Lower lobe of right lung (tissue), 2 donors: Measurements from ENCODE around the gene KIF13A. TPM values are rescaled to one million over a fixed set of nuclear protein-coding genes. Genes with fewer than 3 reads are reported as not detected.
A peak's percentile ranks its signal among the peaks of the same experiment; 100 is the strongest.

Experiments
- ATAC-seq, 2 donors: fragments of 200-7000 bp; cut with Tn5 transposase; one replicate each; pipeline ENCODE4 v1.9.1; 2020 to 2022; ENCODE audit warnings: mild to moderate bottlenecking in 2 of 2, moderate library complexity in 2 of 2
- DNase-seq: peaks from one replicate; pipeline ENCODE4 v3.0.0-alpha.2; 2020
- H3K27ac ChIP-seq: fragments of 200-600 bp; one replicate; pipeline ENCODE4 v1.8.0; 2022
- H3K27me3 ChIP-seq: fragments of 200-600 bp; one replicate; pipeline ENCODE4 v1.8.0; 2022; ENCODE audit warnings: low read depth
- H3K36me3 ChIP-seq: fragments of 200-600 bp; one replicate; pipeline ENCODE4 v1.8.0; 2022; ENCODE audit warnings: mild to moderate bottlenecking
- H3K4me1 ChIP-seq: fragments of 200-600 bp; one replicate; pipeline ENCODE4 v1.8.0; 2022
- H3K4me3 ChIP-seq: fragments of 200-600 bp; one replicate; pipeline ENCODE4 v1.8.0; 2022; ENCODE audit warnings: mild to moderate bottlenecking
- H3K9me3 ChIP-seq: fragments of 200-600 bp; one replicate; pipeline ENCODE4 v1.8.0; 2022
- intact Hi-C: fragments of 100-400 bp; cut with DNase I; formaldehyde crosslinking; loops from one replicate; pipeline ENCODE4 v1.11.0; 2022
- total RNA-seq: library from RNA; stranded (reverse); fragmentation: NEBNext Ultra II Directional; extraction: Animal tissue kit (Norgen Biotek cat#: 25700); gene quantifications from one replicate; pipeline ENCODE4 v1.2.1, GENCODE V29; 2021
- TF ChIP-seq, protein P1 (sequence below): fragments of 200-600 bp; IDR thresholded peaks from one replicate; pipeline ENCODE4 v1.8.0; 2022; ENCODE audit warnings: antibody characterized with exemption, mild to moderate bottlenecking
- donor health status: DM: no; HTN: yes; CAD: no; lungs with severe emphysema.

Gene KIF13A
- total RNA-seq, 1 donor from 2014 or later = 55.2 TPM

DNA sequence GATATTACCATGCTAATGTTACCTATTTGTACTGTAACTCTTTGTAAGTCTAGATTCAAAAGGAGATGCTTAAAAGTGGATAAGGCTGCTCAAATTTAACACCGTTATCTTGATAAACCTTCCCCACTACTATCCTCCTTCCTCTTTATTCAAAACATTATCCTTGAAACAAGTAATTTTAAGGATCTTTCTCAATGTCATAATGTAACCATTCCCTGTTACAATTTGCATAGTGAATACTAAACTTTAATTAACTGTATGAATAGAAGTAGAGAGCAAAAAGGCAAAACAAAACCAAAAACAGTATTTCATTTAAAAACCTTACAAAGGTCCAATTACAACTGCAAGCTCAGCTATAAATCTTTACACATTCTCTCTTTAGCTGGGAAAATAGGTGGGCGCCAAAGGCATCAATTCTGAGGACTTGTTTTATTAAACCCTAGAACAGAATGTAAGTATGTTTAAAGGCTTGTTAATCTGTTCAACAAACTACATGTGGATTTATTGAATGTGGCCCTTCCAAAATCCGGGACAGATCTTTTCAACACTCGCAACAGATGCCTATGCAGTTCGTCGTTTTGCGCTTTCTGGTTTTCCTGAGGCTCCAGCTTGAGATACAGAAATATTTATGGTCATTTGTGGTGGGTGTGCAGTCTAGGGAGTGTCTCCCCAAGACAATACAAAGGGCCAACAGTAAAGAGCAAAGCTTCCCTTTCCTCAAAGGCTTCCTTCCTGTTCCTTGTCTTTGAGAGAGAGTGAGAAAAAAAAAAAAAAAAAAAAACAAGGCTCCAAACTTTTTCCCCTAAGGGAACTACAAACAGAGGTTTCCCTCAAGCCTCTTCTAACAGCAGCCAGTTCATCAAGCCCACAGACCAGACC lies 15.1 kb downstream of the KIF13A start:
- Histone ChIP-seq H3K9me3 (no peaks in the 10 kb centered on the region), H3K4me1 (peaks cover 53% of the 10 kb centered on the region), H3K4me3 (no peak overlapping the region), H3K27me3 (no peaks in the 10 kb centered on the region), H3K27ac (no peak overlapping the region), H3K36me3 (no peaks in the 10 kb centered on the region)
- intact Hi-C loops = no loop called here
- ATAC-seq = no peak
- TF ChIP-seq, protein P1, sequence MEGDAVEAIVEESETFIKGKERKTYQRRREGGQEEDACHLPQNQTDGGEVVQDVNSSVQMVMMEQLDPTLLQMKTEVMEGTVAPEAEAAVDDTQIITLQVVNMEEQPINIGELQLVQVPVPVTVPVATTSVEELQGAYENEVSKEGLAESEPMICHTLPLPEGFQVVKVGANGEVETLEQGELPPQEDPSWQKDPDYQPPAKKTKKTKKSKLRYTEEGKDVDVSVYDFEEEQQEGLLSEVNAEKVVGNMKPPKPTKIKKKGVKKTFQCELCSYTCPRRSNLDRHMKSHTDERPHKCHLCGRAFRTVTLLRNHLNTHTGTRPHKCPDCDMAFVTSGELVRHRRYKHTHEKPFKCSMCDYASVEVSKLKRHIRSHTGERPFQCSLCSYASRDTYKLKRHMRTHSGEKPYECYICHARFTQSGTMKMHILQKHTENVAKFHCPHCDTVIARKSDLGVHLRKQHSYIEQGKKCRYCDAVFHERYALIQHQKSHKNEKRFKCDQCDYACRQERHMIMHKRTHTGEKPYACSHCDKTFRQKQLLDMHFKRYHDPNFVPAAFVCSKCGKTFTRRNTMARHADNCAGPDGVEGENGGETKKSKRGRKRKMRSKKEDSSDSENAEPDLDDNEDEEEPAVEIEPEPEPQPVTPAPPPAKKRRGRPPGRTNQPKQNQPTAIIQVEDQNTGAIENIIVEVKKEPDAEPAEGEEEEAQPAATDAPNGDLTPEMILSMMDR = no peak
- DNase-seq = no peak

DNA sequence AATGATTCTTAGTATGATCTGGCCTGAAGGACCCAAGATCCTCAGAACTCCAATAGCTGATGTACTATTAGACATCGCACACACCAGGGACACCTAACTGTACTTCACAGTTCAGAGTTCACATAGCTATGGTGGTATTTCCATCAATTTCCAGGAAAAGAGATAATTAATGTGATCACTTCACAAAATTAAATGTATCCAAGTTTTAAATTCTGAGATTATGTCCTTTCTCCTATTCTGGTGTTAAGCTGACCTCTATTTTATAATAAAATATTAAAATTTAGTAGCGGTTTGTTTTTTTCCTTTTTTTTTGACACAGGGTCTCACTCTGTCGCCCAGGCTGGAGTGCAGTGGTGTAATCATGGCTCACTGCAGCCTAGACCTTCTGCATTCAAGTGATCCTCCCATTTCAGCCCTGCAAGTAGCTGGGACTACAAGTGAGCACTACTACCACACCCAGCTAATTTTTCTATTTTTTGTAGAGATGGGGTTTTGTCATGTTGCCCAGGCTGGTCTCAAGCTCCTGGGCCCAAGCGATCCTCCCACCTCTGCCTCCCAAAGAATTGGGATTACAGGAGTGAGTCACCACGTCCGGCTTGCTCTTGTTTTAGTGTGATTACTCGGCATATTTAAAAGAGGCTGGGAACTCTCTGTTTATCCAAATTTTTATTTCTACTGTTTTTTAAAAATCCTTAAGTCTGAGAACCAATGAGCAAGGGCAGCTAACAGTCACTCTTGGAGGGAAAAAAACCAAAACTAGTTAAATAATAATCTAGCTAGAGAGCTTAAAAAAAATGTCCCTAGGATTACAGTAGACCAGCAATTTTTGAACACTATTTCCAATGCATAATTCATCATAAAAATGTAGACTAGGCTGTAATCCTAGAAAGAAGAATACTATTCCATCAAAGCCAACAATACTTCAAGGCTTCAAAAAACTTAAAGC lies 16.0 kb downstream of the KIF13A start:
- ATAC-seq (peak in 1 of 2 donors; percentile 32), DNase-seq (no peak)
- H3K4me1 ChIP-seq = peaks cover 53% of the 10 kb centered on the region
- intact Hi-C loops = no loop called here
- H3K9me3 ChIP-seq = no peaks in the 10 kb centered on the region
- H3K27ac ChIP-seq = no peak overlapping the region
- H3K4me3 ChIP-seq = no peak overlapping the region
- H3K36me3 ChIP-seq = no peaks in the 10 kb centered on the region
- TF ChIP-seq, protein P1 = no peak
- H3K27me3 ChIP-seq = no peaks in the 10 kb centered on the region

DNA sequence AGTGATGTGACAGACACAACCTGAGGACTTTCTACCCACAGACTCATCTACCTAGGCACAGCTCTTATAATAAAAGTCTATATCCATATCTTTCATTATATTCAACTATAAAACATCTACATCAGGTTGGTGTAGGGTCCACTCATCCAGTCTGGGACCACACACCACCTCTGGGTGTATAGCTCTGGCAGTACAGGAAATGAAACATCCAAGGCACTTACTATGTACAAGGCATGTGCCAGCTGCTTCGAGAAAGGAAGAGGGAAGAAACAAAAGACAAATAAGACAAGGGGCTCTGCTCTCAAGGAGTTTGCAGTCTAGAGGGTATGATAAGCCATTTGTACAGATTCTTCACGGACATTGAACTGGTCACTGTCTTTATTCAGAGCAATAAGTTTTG lies 18.6 kb downstream of the KIF13A start:
- TF ChIP-seq, protein P1 = no peak
- no peaks in the 10 kb centered on the region for H3K27me3 ChIP-seq
- intact Hi-C loops = no loop called here
- no peak for DNase-seq
- peaks cover 56% of the 10 kb centered on the region for H3K4me1 ChIP-seq
- no peaks in the 10 kb centered on the region for H3K36me3 ChIP-seq
- no peak overlapping the region for H3K4me3 ChIP-seq
- no peak overlapping the region for H3K27ac ChIP-seq
- no peak for ATAC-seq
- no peaks in the 10 kb centered on the region for H3K9me3 ChIP-seq

DNA sequence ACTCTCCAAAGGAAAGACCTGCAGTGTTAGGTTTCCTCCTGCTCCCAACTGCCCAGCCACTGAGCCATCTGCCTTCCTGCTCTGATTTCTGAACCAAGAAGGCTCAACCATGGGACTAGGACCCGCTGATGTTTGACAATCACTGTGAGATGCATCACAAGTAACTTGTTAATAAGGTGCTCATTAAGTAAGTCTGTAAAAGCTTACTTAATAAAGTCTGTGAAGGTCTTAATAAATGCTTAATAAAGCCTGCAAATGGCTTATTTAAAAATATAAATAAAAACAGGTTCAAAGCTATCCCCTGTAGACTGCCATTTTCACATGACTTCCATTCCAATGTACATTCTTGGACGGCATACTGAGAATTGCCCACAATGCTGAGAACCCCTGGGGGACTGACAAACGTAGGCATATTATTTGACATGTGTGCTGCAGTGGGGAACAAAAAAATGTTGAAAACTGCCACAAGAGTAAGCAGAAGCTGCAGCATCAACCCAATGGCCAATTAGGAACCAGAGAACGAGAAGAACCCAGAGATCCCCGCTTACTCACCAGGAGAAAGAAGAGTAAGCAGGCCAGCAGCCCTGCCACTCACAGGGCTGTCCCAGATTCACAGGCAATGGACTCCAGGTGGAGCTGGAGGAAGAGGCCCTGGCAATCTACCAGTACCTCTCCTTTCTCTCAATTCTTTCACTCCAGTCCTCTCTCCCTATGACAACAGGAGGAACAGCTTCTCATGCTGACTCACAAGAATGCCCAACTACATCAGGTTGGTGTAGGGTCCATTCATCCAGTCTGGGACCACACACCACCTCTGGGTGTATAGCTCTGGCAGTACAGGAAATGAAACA lies 19.5 kb downstream of the KIF13A start:
- H3K9me3 ChIP-seq = no peaks in the 10 kb centered on the region
- H3K4me1 ChIP-seq = peaks cover 49% of the 10 kb centered on the region
- H3K36me3 ChIP-seq = no peaks in the 10 kb centered on the region
- intact Hi-C loops = no loop called here
- DNase-seq (no peak), ATAC-seq (no peak)
- H3K27ac ChIP-seq = no peak overlapping the region
- TF ChIP-seq, protein P1 = no peak
- no peaks in the 10 kb centered on the region for H3K27me3 ChIP-seq
- no peak overlapping the region for H3K4me3 ChIP-seq

DNA sequence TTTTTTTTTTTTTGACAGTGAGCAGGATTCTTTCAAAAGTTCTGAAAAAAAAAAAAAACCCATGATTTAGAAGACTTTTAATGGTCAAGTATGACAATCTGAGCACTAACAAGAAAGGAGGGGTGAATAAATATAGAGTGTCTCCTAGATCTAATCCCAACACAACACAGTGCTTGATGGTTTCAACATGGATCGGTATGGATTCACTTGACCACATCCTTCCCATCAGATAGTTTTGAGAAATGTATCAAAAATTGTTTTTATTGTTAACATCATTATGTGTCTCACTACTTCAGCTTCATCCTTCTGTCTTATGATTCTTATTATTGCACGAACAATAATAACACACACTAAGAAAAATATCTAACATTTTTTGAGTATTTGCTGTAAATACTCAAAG lies 21.0 kb downstream of the KIF13A start:
- no peaks in the 10 kb centered on the region for H3K27me3 ChIP-seq
- H3K36me3 ChIP-seq = no peaks in the 10 kb centered on the region
- intact Hi-C loops = no loop called here
- ATAC-seq (no peak), DNase-seq (no peak)
- no peak overlapping the region for H3K27ac ChIP-seq
- no peak overlapping the region for H3K4me3 ChIP-seq
- H3K4me1 ChIP-seq = peaks cover 43% of the 10 kb centered on the region
- no peaks in the 10 kb centered on the region for H3K9me3 ChIP-seq
- TF ChIP-seq, protein P1 = no peak
